VCaP (cell line): ENCODE results near the gene DMTF1.
"Not testable (repeated sequence)": the region's sequence is repeated elsewhere in the genome, so short reads cannot be mapped to it uniquely, and the experiment has no call there.

Experiments
- H3K27ac ChIP-seq: fragments of 450-650 bp; 2 replicates; pipeline ENCODE4 v1.5.1; 2017
- CTCF ChIP-seq: fragments of 450-650 bp; conservative IDR thresholded peaks from 2 replicates; pipeline ENCODE4 v1.5.1; 2017; ENCODE audit warnings: mild to moderate bottlenecking, moderate library complexity

The DMTF1 gene

GRCh38 chr7:87152112-87152896 is at the start of gene DMTF1:
Gene DMTF1 (plus strand): TSS chr7:87152453. CDS start chr7:87164942, 12,489 bp downstream.
- no peak for TF ChIP-seq CTCF
- H3K27ac ChIP-seq: peak within 1 kb of the TSS; percentile 98

- TF ChIP-seq CTCF: no peak
- H3K27ac ChIP-seq: no peak overlapping the region
Observed at GRCh38 chr7:87105401-87105800, 46.9 kb upstream of the DMTF1 start.

GRCh38 chr7:87106974-87107612 is 45.2 kb upstream of the DMTF1 start:
- no peak for TF ChIP-seq CTCF
- H3K27ac ChIP-seq: no peak overlapping the region

GRCh38 chr7:87107949-87108776 is 44.1 kb upstream of the DMTF1 start:
- TF ChIP-seq CTCF: no peak
- no peak overlapping the region for H3K27ac ChIP-seq

GRCh38 chr7:87110778-87111177 is 41.5 kb upstream of the DMTF1 start:
- no peak overlapping the region for H3K27ac ChIP-seq
- no peak for TF ChIP-seq CTCF

- H3K27ac ChIP-seq: no peak overlapping the region
- no peak for TF ChIP-seq CTCF
Observed at GRCh38 chr7:87111877-87112276, 40.4 kb upstream of the DMTF1 start.

- no peak for TF ChIP-seq CTCF
- no peak overlapping the region for H3K27ac ChIP-seq
Observed at GRCh38 chr7:87113077-87113476, 39.2 kb upstream of the DMTF1 start.

- not testable (repeated sequence) for H3K27ac ChIP-seq
Observed at GRCh38 chr7:87113904-87114303, 38.3 kb upstream of the DMTF1 start.

GRCh38 chr7:87115772-87116171 is 36.5 kb upstream of the DMTF1 start:
- not testable (repeated sequence) for H3K27ac ChIP-seq
